ENCODE results near the gene INPP5K. TPM values are rescaled to one million over a fixed set of nuclear protein-coding genes. Genes with fewer than 3 reads are reported as not detected.

INPP5K gene
- total RNA-seq, 4 donors from 2014 or later = 102 to 196 (median 114) TPM

DNA sequence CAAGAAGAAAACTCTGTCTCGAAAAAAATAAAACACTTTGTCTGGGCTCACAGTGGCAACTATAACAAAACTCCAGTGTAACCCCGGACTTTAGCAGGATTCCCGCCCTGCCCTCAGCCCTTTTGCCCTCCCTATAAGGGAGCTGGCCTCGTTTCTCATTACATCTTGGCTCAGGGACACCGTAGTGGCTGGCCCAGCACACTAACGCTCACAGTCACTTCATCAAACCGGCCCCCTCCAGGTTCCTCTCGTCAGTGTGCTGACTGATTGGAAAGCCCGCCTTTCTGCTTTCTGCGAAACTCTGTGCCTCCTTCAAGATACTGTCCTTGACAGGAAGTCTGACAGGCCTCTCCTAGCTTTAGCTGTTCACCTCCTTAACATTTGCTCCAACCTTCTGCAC, 12.7 kb downstream of the INPP5K start:
- in situ Hi-C loops (cut with MboI; ENCODE audit: low sequenced_read_pairs in 4 of 4) = loop anchor here in 2 of 4 donors (25.0 kb wide), 2 partner anchors 141 to 241 kb away; partner anchors contain the start of gene BHLHA9 (in 1 of the 2)
- Histone ChIP-seq H3K36me3 (peaks cover 0 to 42% of the 10 kb centered on the region in 2 donors), H3K9me3 (no peaks in the 10 kb centered on the region)

DNA sequence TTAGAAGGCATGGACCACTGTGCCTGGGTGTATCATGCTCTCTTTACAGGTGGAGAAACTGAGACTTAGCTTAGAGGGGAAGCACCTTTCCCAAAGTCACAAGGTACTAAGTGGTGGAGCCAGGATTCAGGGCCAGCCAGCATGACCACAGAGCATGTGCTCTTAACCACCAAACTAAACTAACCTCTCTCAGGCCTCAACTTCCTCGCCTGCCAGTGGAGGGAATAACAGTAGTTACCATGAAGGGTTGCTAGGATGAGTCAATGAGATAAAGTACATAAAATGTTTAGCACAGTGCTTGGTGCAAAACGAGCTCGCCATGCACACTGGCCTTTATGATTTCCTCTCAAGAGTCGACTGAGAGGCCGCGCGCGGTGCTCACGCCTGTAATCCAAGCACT, 17.5 kb downstream of the INPP5K start:
- Histone ChIP-seq H3K27ac (no peak overlapping the region), H3K36me3 (peaks cover 0 to 34% of the 10 kb centered on the region in 2 donors), H3K9me3 (no peaks in the 10 kb centered on the region), H3K27me3 (no peaks in the 10 kb centered on the region), H3K4me1 (peaks cover 23 to 24% of the 10 kb centered on the region in 2 donors), H3K4me3 (no peak overlapping the region)
- in situ Hi-C loops (cut with MboI; ENCODE audit: low sequenced_read_pairs in 4 of 4) = no loop called here
- ATAC-seq = no peak
- intact Hi-C loops (cut with DNase I; ENCODE audit: low total_unique reads) = loop anchor here (5.0 kb wide), 1 partner anchor 132 kb away; no protein-coding TSS in a partner anchor
- TF ChIP-seq, protein P1, sequence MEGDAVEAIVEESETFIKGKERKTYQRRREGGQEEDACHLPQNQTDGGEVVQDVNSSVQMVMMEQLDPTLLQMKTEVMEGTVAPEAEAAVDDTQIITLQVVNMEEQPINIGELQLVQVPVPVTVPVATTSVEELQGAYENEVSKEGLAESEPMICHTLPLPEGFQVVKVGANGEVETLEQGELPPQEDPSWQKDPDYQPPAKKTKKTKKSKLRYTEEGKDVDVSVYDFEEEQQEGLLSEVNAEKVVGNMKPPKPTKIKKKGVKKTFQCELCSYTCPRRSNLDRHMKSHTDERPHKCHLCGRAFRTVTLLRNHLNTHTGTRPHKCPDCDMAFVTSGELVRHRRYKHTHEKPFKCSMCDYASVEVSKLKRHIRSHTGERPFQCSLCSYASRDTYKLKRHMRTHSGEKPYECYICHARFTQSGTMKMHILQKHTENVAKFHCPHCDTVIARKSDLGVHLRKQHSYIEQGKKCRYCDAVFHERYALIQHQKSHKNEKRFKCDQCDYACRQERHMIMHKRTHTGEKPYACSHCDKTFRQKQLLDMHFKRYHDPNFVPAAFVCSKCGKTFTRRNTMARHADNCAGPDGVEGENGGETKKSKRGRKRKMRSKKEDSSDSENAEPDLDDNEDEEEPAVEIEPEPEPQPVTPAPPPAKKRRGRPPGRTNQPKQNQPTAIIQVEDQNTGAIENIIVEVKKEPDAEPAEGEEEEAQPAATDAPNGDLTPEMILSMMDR (IDR thresholded peaks at IDR 0.05 in 4 of 5, conservative IDR thresholded peaks at IDR 0.05 in 1 of 5) = no peak
- TF ChIP-seq POLR2A (IDR thresholded peaks at IDR 0.05) = no peak
- no peak for DNase-seq

More for the DNA sequence above, 12.7 kb downstream of the INPP5K start:
- H3K4me3 ChIP-seq = no peak overlapping the region
- no peaks in the 10 kb centered on the region for H3K27me3 ChIP-seq
- no peak overlapping the region for H3K27ac ChIP-seq
- intact Hi-C loops (cut with DNase I; ENCODE audit: low total_unique reads) = no loop called here
- ATAC-seq (no peak), DNase-seq (no peak)
- H3K4me1 ChIP-seq = peaks cover 0 to 4% of the 10 kb centered on the region in 2 donors
- TF ChIP-seq, protein P1 (IDR thresholded peaks at IDR 0.05 in 4 of 5, conservative IDR thresholded peaks at IDR 0.05 in 1 of 5) = no peak
- TF ChIP-seq POLR2A (IDR thresholded peaks at IDR 0.05) = no peak

DNA sequence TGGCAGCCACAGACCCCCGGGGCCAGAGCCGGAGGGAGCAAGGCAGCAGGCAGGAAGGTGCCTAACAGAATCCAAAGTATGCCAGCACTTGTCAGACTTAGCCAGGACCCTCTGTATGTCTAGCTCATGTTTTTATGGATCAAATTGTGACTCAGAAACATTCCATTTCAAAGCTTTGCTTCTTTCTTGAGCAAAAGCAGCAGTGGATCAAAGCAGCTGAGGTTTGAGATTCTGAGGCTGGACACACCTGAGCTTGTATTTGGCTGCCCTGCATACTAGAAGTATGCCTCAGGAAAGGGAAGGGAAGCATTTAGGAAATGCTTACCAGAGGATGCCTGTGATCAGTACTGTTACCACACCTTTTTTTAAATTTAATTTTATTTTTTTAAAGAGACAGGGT, 18.2 kb downstream of the INPP5K start:
- no peaks in the 10 kb centered on the region for H3K9me3 ChIP-seq
- no peaks in the 10 kb centered on the region for H3K27me3 ChIP-seq
- H3K27ac ChIP-seq = no peak overlapping the region
- H3K36me3 ChIP-seq = peaks cover 0 to 34% of the 10 kb centered on the region in 2 donors
- no peak for ATAC-seq
- H3K4me3 ChIP-seq = no peak overlapping the region
- in situ Hi-C loops (cut with MboI; ENCODE audit: low sequenced_read_pairs in 4 of 4) (no loop called here), intact Hi-C loops (cut with DNase I; ENCODE audit: low total_unique reads) (loop anchor here (5.0 kb wide), 1 partner anchor 131 kb away; no protein-coding TSS in a partner anchor)
- no peak for DNase-seq
- H3K4me1 ChIP-seq = peaks cover 27 to 30% of the 10 kb centered on the region in 2 donors
- no peak for TF ChIP-seq POLR2A (IDR thresholded peaks at IDR 0.05)
- TF ChIP-seq, protein P1 (IDR thresholded peaks at IDR 0.05 in 4 of 5, conservative IDR thresholded peaks at IDR 0.05 in 1 of 5) = no peak

DNA sequence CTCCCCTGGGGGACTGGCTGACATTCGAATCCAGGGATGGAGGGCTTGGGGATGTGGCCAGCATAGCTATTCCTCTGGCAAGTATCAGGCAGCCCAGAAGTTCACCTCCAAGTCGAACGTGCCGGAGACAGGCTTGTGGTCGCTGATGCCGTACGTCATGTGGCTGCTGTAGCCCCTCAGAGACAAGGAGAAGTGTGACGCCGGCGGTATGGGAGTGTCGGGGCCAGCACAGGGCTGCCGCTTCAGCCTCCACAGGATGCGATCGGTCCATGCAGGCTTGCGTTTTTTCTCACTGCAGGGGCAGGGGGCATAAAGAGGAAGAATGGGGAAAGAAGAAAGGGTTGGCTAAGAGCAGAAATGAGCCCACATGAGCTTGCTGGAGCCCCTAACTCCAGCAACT, 18.6 kb downstream of the INPP5K start:
- H3K27ac ChIP-seq = no peak overlapping the region

More for the DNA sequence above, 18.6 kb downstream of the INPP5K start:
- DNase-seq (no peak), ATAC-seq (no peak)
- Histone ChIP-seq H3K36me3 (peaks cover 0 to 32% of the 10 kb centered on the region in 2 donors), H3K27me3 (no peaks in the 10 kb centered on the region), H3K4me3 (no peak overlapping the region), H3K9me3 (no peaks in the 10 kb centered on the region), H3K4me1 (peaks cover 31 to 34% of the 10 kb centered on the region in 2 donors)
- in situ Hi-C loops (cut with MboI; ENCODE audit: low sequenced_read_pairs in 4 of 4) (no loop called here), intact Hi-C loops (cut with DNase I; ENCODE audit: low total_unique reads) (loop anchor here (5.0 kb wide), 1 partner anchor 131 kb away; no protein-coding TSS in a partner anchor)
- TF ChIP-seq POLR2A (IDR thresholded peaks at IDR 0.05) = no peak
- TF ChIP-seq, protein P1 (IDR thresholded peaks at IDR 0.05 in 4 of 5, conservative IDR thresholded peaks at IDR 0.05 in 1 of 5) = no peak
